Rectal smooth muscle tissue (tissue), 1 donor: Measurements from ENCODE around the gene CARS1.

Experiments used
- H3K27ac ChIP-seq: one replicate; pipeline ENCODE4 v1.7.0; 2013; ENCODE audit warnings: low read depth, low read length, inconsistent platforms
- H3K27me3 ChIP-seq: one replicate; pipeline ENCODE4 v1.7.0; 2013; ENCODE audit warnings: low read length; ENCODE audit not compliant: control insufficient read depth, insufficient read depth
- H3K36me3 ChIP-seq: one replicate; pipeline ENCODE4 v1.7.0; 2013; ENCODE audit warnings: low read length; ENCODE audit not compliant: control insufficient read depth, insufficient read depth
- H3K4me1 ChIP-seq: one replicate; pipeline ENCODE4 v1.7.0; 2013; ENCODE audit warnings: low read length; ENCODE audit not compliant: control insufficient read depth, insufficient read depth
- H3K4me3 ChIP-seq: one replicate; pipeline ENCODE4 v1.7.0; 2013; ENCODE audit warnings: low read length
- H3K9ac ChIP-seq: one replicate; pipeline ENCODE4 v1.7.0; 2013; ENCODE audit warnings: low read length

CARS1 gene

GRCh38 chr11:3094223-3094824 lies 37.1 kb upstream of the CARS1 start:
- H3K27me3 ChIP-seq: no peaks in the 10 kb centered on the region
- no peak overlapping the region for H3K4me3 ChIP-seq
- H3K27ac ChIP-seq: no peak overlapping the region
- H3K36me3 ChIP-seq: peaks cover 13% of the 10 kb centered on the region
- H3K4me1 ChIP-seq: no peaks in the 10 kb centered on the region
- H3K9ac ChIP-seq: no peak overlapping the region

- Histone ChIP-seq H3K36me3 (peaks cover 11% of the 10 kb centered on the region), H3K4me1 (no peaks in the 10 kb centered on the region), H3K27ac (no peak overlapping the region), H3K27me3 (no peaks in the 10 kb centered on the region), H3K4me3 (no peak overlapping the region), H3K9ac (no peak overlapping the region)
Measured at GRCh38 chr11:3093281-3094191, 36.3 kb upstream of the CARS1 start.

- peaks cover 11% of the 10 kb centered on the region for H3K36me3 ChIP-seq
- H3K9ac ChIP-seq: no peak overlapping the region
- no peaks in the 10 kb centered on the region for H3K27me3 ChIP-seq
- H3K27ac ChIP-seq: no peak overlapping the region
- no peaks in the 10 kb centered on the region for H3K4me1 ChIP-seq
- no peak overlapping the region for H3K4me3 ChIP-seq
Measured at GRCh38 chr11:3092603-3093141, 35.4 kb upstream of the CARS1 start.

GRCh38 chr11:3091846-3092602 lies 34.8 kb upstream of the CARS1 start:
- Histone ChIP-seq H3K4me3 (no peak overlapping the region), H3K36me3 (peaks cover 11% of the 10 kb centered on the region), H3K9ac (no peak overlapping the region), H3K27me3 (no peaks in the 10 kb centered on the region), H3K27ac (no peak overlapping the region), H3K4me1 (no peaks in the 10 kb centered on the region)

- no peak overlapping the region for H3K4me3 ChIP-seq
- no peaks in the 10 kb centered on the region for H3K4me1 ChIP-seq
- peaks cover 11% of the 10 kb centered on the region for H3K36me3 ChIP-seq
- H3K27ac ChIP-seq: no peak overlapping the region
- H3K27me3 ChIP-seq: no peaks in the 10 kb centered on the region
- no peak overlapping the region for H3K9ac ChIP-seq
Measured at GRCh38 chr11:3091081-3091845, 34.0 kb upstream of the CARS1 start.

GRCh38 chr11:3090096-3090901 lies 33.1 kb upstream of the CARS1 start:
- H3K27me3 ChIP-seq: no peaks in the 10 kb centered on the region
- H3K27ac ChIP-seq: no peak overlapping the region
- H3K36me3 ChIP-seq: peaks cover 8% of the 10 kb centered on the region
- H3K4me1 ChIP-seq: no peaks in the 10 kb centered on the region
- H3K9ac ChIP-seq: no peak overlapping the region
- H3K4me3 ChIP-seq: no peak overlapping the region

GRCh38 chr11:3089236-3090061 lies 32.2 kb upstream of the CARS1 start:
- Histone ChIP-seq H3K4me3 (no peak overlapping the region), H3K27me3 (no peaks in the 10 kb centered on the region), H3K4me1 (no peaks in the 10 kb centered on the region), H3K36me3 (peaks cover 8% of the 10 kb centered on the region), H3K27ac (no peak overlapping the region), H3K9ac (no peak overlapping the region)

GRCh38 chr11:3088806-3089205 lies 31.6 kb upstream of the CARS1 start:
- Histone ChIP-seq H3K4me3 (no peak overlapping the region), H3K36me3 (peaks cover 8% of the 10 kb centered on the region), H3K27ac (no peak overlapping the region), H3K9ac (no peak overlapping the region), H3K4me1 (no peaks in the 10 kb centered on the region), H3K27me3 (no peaks in the 10 kb centered on the region)

GRCh38 chr11:3087821-3088800 lies 30.9 kb upstream of the CARS1 start:
- Histone ChIP-seq H3K36me3 (peaks cover 8% of the 10 kb centered on the region), H3K4me3 (no peak overlapping the region), H3K4me1 (no peaks in the 10 kb centered on the region), H3K9ac (no peak overlapping the region), H3K27me3 (no peaks in the 10 kb centered on the region), H3K27ac (no peak overlapping the region)

GRCh38 chr11:3087373-3087772 lies 30.1 kb upstream of the CARS1 start:
- H3K36me3 ChIP-seq: peaks cover 8% of the 10 kb centered on the region
- H3K9ac ChIP-seq: no peak overlapping the region
- H3K4me3 ChIP-seq: no peak overlapping the region
- no peaks in the 10 kb centered on the region for H3K27me3 ChIP-seq
- H3K27ac ChIP-seq: no peak overlapping the region
- H3K4me1 ChIP-seq: no peaks in the 10 kb centered on the region
